GM23338 (cell line): Measurements from ENCODE around the gene CUEDC2. TPM values are rescaled to one million over a fixed set of nuclear protein-coding genes. Genes with fewer than 3 reads are reported as not detected.

Experiments
- ATAC-seq: fragments of 200-7000 bp; cut with Tn5 transposase; 3 replicates; pipeline ENCODE4 v1.9.1; 2020
- DNase-seq: peaks from one replicate; pipeline ENCODE4 v3.0.0-alpha.2; 2015; ENCODE audit warnings: low spot score
- H2AFZ ChIP-seq: fragments of 200-600 bp; sonication (generic); 2 replicates; pipeline ENCODE4 v1.8.0; 2016; ENCODE audit warnings: antibody characterized with exemption, mild to moderate bottlenecking, moderate library complexity
- H3F3A ChIP-seq: fragments of 200-600 bp; sonication (generic); replicated peaks from 2 replicates; pipeline ENCODE4 v1.8.0; 2017; ENCODE audit warnings: antibody characterized with exemption, mixed run types, low read depth
- H3K27ac ChIP-seq: fragments of 200-600 bp; sonication (generic); 2 replicates; pipeline ENCODE4 v1.6.1; 2016; ENCODE audit warnings: low read depth
- H3K27me3 ChIP-seq: fragments of 200-600 bp; sonication (generic); 2 replicates; pipeline ENCODE4 v1.8.0; 2016; ENCODE audit warnings: mild to moderate bottlenecking, mixed run types, moderate library complexity; ENCODE audit not compliant: insufficient read depth
- H3K36me3 ChIP-seq: fragments of 200-600 bp; sonication (generic); 2 replicates; pipeline ENCODE4 v1.8.0; 2016; ENCODE audit warnings: mild to moderate bottlenecking; ENCODE audit not compliant: insufficient read depth
- H3K4me1 ChIP-seq: fragments of 200-600 bp; sonication (generic); 2 replicates; pipeline ENCODE4 v1.8.0; 2016; ENCODE audit warnings: mild to moderate bottlenecking, moderate library complexity; ENCODE audit not compliant: insufficient read depth
- H3K4me2 ChIP-seq: fragments of 200-600 bp; sonication (generic); 2 replicates; pipeline ENCODE4 v1.7.1; 2017; ENCODE audit warnings: mixed run types
- H3K4me3 ChIP-seq: fragments of 200-600 bp; sonication (generic); 2 replicates; pipeline ENCODE4 v1.6.1; 2016; ENCODE audit warnings: mixed run types
- H3K79me2 ChIP-seq: fragments of 200-600 bp; sonication (generic); replicated peaks from 2 replicates; pipeline ENCODE4 v1.8.0; 2017; ENCODE audit warnings: mild to moderate bottlenecking; ENCODE audit not compliant: insufficient read depth
- H3K9me2 ChIP-seq: fragments of 200-600 bp; sonication (generic); 2 replicates; pipeline ENCODE4 v1.8.0; 2017; ENCODE audit not compliant: insufficient read depth
- H4K20me1 ChIP-seq: fragments of 200-600 bp; sonication (generic); replicated peaks from 2 replicates; pipeline ENCODE4 v1.8.0; 2017; ENCODE audit warnings: mild to moderate bottlenecking; ENCODE audit not compliant: insufficient read depth
- H3K27ac Mint-ChIP-seq: 2 replicates; pipeline ENCODE4 v1.8.0; 2020; ENCODE audit warnings: inconsistent platforms, mild to moderate bottlenecking, moderate library complexity, mixed read lengths
- H3K27me3 Mint-ChIP-seq: 3 replicates; pipeline ENCODE4 v1.8.0; 2022; ENCODE audit warnings: low read depth, mild to moderate bottlenecking, moderate library complexity, mixed read lengths, inconsistent platforms; ENCODE audit not compliant: insufficient read depth, poor library complexity
- H3K36me3 Mint-ChIP-seq: 3 replicates; pipeline ENCODE4 v1.8.0; 2021; ENCODE audit warnings: low read depth, mild to moderate bottlenecking, inconsistent platforms, moderate library complexity, mixed read lengths
- H3K4me1 Mint-ChIP-seq: 3 replicates; pipeline ENCODE4 v1.8.0; 2020; ENCODE audit warnings: mild to moderate bottlenecking, inconsistent platforms, mixed read lengths
- H3K4me3 Mint-ChIP-seq: 3 replicates; pipeline ENCODE4 v1.8.0; 2021; ENCODE audit warnings: moderate library complexity, mild to moderate bottlenecking, inconsistent platforms, mixed read lengths
- H3K9me3 Mint-ChIP-seq: 3 replicates; pipeline ENCODE4 v1.8.0; 2020; ENCODE audit warnings: moderate library complexity, mild to moderate bottlenecking, inconsistent platforms, mixed read lengths
- CREB1 ChIP-seq: fragments of 250-450 bp; sonication (Bioruptor Pico); IDR thresholded peaks from 2 replicates; pipeline ENCODE4 v1.5.0; 2020; ENCODE audit warnings: low read depth, mild to moderate bottlenecking, moderate library complexity
- EZH2 ChIP-seq: fragments of 200-600 bp; sonication (generic); IDR thresholded peaks from one replicate; pipeline ENCODE4 v1.8.0; 2017; ENCODE audit warnings: antibody characterized with exemption, mild to moderate bottlenecking, low read depth; ENCODE audit not compliant: unreplicated experiment
- EZH2phosphoT487 ChIP-seq: fragments of 200-600 bp; sonication (generic); IDR thresholded peaks from one replicate; pipeline ENCODE4 v1.8.1; 2018; ENCODE audit warnings: antibody characterized with exemption; ENCODE audit not compliant: unreplicated experiment
- JUNB ChIP-seq: IDR thresholded peaks from one replicate; pipeline ENCODE4 v1.6.1; 2016; ENCODE audit warnings: antibody characterized with exemption; ENCODE audit not compliant: unreplicated experiment
- NANOG ChIP-seq: IDR thresholded peaks from 2 replicates; pipeline ENCODE4 v1.6.1; 2016; ENCODE audit warnings: antibody characterized with exemption, borderline replicate concordance
- POLR2AphosphoS5 ChIP-seq: IDR thresholded peaks from 2 replicates; pipeline ENCODE4 v1.6.1; 2016; ENCODE audit warnings: antibody characterized with exemption, low read depth
- STAT1 ChIP-seq: IDR thresholded peaks from one replicate; pipeline ENCODE4 v1.6.1; 2016; ENCODE audit warnings: antibody characterized with exemption; ENCODE audit not compliant: unreplicated experiment
- ZNF114 ChIP-seq: fragments of 250-450 bp; sonication (Bioruptor Pico); IDR thresholded peaks from 2 replicates; pipeline ENCODE4 v1.5.0; 2020; ENCODE audit warnings: mild to moderate bottlenecking, moderate library complexity
- polyA plus RNA-seq: library from polyadenylated mRNA; unstranded; fragments of >200 nt; fragmentation: Nextera tagmentation; extraction: Ambion mirVana; gene quantifications from 2 replicates; pipeline ENCODE4 v1.2.1, GENCODE V29; 2016
- total RNA-seq: library from RNA; depleted of rRNA; stranded (reverse); fragments of >200 nt; shearing (Covaris generic); gene quantifications from 2 replicates; pipeline ENCODE4 v1.2.3, GENCODE V29; 2014
- TF ChIP-seq, protein P1 (sequence below): IDR thresholded peaks from one replicate; pipeline ENCODE4 v1.6.1; 2018; ENCODE audit warnings: antibody characterized with exemption; ENCODE audit not compliant: unreplicated experiment
- TF ChIP-seq, protein P2 (sequence below): IDR thresholded peaks from 2 replicates; pipeline ENCODE4 v1.6.1; 2016; ENCODE audit warnings: antibody characterized with exemption
- TF ChIP-seq, protein P3 (sequence below): fragments of 250-450 bp; sonication (Bioruptor Pico); IDR thresholded peaks from 2 replicates; pipeline ENCODE4 v1.5.0; 2020; ENCODE audit warnings: mild to moderate bottlenecking, moderate library complexity

CUEDC2 gene
- total and polyA plus RNA-seq, 2 experiments from 2014 or later, result 39.2 to 47.3 TPM

DNA sequence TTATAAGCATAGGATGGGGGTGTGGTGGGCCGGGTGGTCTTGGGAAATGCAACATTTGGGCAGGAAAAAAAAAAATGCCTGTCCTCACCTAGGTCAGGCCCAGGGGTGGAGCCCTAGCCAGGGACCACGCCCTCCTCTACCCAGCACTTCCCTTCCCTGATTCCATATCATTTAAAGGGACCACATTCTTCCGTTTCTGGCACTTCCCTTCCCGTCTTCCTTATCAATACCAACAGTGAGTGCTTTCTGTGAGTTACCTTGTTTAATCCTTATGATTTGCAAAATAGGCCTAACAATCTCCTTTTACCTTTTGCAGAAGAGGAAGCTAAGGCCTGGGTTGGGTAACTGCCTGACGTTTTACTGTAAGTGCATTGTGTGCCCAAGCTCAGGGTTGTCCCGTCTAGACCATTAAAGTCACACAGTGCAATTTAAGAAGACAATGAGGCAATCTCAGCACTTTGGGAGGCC is 35.6 kb upstream of the CUEDC2 start:
- peaks cover 18% of the 10 kb centered on the region; the same call in 1 of the 2 replicates for H3K79me2 ChIP-seq
- peaks cover 10% of the 10 kb centered on the region for H3K4me1 ChIP-seq
- Mint-ChIP-seq H3K36me3 (peaks cover 9% of the 10 kb centered on the region), H3K9me3 (no peaks in the 10 kb centered on the region), H3K27ac (no peak overlapping the region), H3K4me1 (peaks cover 9% of the 10 kb centered on the region), H3K4me3 (no peak overlapping the region), H3K27me3 (peaks cover 5% of the 10 kb centered on the region)
- 0 out of 2 replicates have a peak, but pooled peaks cover 3% of the 10 kb centered on the region for H3F3A ChIP-seq
- TF ChIP-seq EZH2phosphoT487, result no peak
- TF ChIP-seq, protein P1, sequence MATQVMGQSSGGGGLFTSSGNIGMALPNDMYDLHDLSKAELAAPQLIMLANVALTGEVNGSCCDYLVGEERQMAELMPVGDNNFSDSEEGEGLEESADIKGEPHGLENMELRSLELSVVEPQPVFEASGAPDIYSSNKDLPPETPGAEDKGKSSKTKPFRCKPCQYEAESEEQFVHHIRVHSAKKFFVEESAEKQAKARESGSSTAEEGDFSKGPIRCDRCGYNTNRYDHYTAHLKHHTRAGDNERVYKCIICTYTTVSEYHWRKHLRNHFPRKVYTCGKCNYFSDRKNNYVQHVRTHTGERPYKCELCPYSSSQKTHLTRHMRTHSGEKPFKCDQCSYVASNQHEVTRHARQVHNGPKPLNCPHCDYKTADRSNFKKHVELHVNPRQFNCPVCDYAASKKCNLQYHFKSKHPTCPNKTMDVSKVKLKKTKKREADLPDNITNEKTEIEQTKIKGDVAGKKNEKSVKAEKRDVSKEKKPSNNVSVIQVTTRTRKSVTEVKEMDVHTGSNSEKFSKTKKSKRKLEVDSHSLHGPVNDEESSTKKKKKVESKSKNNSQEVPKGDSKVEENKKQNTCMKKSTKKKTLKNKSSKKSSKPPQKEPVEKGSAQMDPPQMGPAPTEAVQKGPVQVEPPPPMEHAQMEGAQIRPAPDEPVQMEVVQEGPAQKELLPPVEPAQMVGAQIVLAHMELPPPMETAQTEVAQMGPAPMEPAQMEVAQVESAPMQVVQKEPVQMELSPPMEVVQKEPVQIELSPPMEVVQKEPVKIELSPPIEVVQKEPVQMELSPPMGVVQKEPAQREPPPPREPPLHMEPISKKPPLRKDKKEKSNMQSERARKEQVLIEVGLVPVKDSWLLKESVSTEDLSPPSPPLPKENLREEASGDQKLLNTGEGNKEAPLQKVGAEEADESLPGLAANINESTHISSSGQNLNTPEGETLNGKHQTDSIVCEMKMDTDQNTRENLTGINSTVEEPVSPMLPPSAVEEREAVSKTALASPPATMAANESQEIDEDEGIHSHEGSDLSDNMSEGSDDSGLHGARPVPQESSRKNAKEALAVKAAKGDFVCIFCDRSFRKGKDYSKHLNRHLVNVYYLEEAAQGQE, result no peak
- TF ChIP-seq NANOG, result no peak
- no peak for TF ChIP-seq JUNB
- TF ChIP-seq EZH2, result no peak
- TF ChIP-seq, protein P2, sequence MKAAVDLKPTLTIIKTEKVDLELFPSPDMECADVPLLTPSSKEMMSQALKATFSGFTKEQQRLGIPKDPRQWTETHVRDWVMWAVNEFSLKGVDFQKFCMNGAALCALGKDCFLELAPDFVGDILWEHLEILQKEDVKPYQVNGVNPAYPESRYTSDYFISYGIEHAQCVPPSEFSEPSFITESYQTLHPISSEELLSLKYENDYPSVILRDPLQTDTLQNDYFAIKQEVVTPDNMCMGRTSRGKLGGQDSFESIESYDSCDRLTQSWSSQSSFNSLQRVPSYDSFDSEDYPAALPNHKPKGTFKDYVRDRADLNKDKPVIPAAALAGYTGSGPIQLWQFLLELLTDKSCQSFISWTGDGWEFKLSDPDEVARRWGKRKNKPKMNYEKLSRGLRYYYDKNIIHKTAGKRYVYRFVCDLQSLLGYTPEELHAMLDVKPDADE, result no peak
- no peak for TF ChIP-seq STAT1
- TF ChIP-seq, protein P3, sequence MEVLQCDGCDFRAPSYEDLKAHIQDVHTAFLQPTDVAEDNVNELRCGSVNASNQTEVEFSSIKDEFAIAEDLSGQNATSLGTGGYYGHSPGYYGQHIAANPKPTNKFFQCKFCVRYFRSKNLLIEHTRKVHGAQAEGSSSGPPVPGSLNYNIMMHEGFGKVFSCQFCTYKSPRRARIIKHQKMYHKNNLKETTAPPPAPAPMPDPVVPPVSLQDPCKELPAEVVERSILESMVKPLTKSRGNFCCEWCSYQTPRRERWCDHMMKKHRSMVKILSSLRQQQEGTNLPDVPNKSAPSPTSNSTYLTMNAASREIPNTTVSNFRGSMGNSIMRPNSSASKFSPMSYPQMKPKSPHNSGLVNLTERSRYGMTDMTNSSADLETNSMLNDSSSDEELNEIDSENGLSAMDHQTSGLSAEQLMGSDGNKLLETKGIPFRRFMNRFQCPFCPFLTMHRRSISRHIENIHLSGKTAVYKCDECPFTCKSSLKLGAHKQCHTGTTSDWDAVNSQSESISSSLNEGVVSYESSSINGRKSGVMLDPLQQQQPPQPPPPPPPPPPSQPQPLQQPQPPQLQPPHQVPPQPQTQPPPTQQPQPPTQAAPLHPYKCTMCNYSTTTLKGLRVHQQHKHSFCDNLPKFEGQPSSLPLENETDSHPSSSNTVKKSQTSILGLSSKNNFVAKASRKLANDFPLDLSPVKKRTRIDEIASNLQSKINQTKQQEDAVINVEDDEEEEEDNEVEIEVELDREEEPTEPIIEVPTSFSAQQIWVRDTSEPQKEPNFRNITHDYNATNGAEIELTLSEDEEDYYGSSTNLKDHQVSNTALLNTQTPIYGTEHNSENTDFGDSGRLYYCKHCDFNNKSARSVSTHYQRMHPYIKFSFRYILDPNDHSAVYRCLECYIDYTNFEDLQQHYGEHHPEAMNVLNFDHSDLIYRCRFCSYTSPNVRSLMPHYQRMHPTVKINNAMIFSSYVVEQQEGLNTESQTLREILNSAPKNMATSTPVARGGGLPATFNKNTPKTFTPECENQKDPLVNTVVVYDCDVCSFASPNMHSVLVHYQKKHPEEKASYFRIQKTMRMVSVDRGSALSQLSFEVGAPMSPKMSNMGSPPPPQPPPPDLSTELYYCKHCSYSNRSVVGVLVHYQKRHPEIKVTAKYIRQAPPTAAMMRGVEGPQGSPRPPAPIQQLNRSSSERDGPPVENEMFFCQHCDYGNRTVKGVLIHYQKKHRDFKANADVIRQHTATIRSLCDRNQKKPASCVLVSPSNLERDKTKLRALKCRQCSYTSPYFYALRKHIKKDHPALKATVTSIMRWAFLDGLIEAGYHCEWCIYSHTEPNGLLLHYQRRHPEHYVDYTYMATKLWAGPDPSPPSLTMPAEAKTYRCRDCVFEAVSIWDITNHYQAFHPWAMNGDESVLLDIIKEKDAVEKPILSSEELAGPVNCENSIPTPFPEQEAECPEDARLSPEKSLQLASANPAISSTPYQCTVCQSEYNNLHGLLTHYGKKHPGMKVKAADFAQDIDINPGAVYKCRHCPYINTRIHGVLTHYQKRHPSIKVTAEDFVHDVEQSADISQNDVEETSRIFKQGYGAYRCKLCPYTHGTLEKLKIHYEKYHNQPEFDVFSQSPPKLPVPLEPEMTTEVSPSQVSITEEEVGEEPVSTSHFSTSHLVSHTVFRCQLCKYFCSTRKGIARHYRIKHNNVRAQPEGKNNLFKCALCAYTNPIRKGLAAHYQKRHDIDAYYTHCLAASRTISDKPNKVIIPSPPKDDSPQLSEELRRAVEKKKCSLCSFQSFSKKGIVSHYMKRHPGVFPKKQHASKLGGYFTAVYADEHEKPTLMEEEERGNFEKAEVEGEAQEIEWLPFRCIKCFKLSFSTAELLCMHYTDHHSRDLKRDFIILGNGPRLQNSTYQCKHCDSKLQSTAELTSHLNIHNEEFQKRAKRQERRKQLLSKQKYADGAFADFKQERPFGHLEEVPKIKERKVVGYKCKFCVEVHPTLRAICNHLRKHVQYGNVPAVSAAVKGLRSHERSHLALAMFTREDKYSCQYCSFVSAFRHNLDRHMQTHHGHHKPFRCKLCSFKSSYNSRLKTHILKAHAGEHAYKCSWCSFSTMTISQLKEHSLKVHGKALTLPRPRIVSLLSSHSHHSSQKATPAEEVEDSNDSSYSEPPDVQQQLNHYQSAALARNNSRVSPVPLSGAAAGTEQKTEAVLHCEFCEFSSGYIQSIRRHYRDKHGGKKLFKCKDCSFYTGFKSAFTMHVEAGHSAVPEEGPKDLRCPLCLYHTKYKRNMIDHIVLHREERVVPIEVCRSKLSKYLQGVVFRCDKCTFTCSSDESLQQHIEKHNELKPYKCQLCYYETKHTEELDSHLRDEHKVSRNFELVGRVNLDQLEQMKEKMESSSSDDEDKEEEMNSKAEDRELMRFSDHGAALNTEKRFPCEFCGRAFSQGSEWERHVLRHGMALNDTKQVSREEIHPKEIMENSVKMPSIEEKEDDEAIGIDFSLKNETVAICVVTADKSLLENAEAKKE (CRISPR knock-in tag), result no peak
- TF ChIP-seq CREB1 (CRISPR knock-in tag), result no peak
- TF ChIP-seq ZNF114 (CRISPR knock-in tag), result no peak
- no peak for TF ChIP-seq POLR2AphosphoS5
- H3K27me3 ChIP-seq, result no peaks in the 10 kb centered on the region
- H4K20me1 ChIP-seq, result no peaks in the 10 kb centered on the region; the same call in 1 of the 2 replicates
- ATAC-seq (no peak), DNase-seq (no peak)
- H2AFZ ChIP-seq, result no peak overlapping the region
- H3K4me2 ChIP-seq, result no peak overlapping the region
- H3K9me2 ChIP-seq, result no peaks in the 10 kb centered on the region
- no peaks in the 10 kb centered on the region for H3K36me3 ChIP-seq
- H3K27ac ChIP-seq, result no peak overlapping the region
- H3K4me3 ChIP-seq, result no peak overlapping the region
